Vagina (tissue), 2 donors: ENCODE data around the gene MBD3. TPM values are rescaled to one million over a fixed set of nuclear protein-coding genes. Genes with fewer than 3 reads are reported as not detected.

Source experiments
- DNase-seq, 2 donors: peaks; one replicate each; pipeline ENCODE4 v3.0.0-alpha.2; 2017; ENCODE audit errors: extremely low spot score in 2 of 2
- H3K27ac ChIP-seq: fragments of 200-600 bp; sonication (generic); one replicate; pipeline ENCODE4 v1.5.1; 2019
- H3K27me3 ChIP-seq: fragments of 200-600 bp; sonication (generic); one replicate; pipeline ENCODE4 v1.5.1; 2019
- H3K36me3 ChIP-seq, 2 donors: fragments of 200-600 bp; sonication (generic); one replicate each; pipeline ENCODE4 v1.5.1; 2017 to 2019
- H3K4me1 ChIP-seq: fragments of 200-600 bp; sonication (generic); one replicate; pipeline ENCODE4 v1.5.1; 2019
- H3K4me3 ChIP-seq, 2 donors: fragments of 200-600 bp; sonication (generic); 1 replicate in 1 of 2; 2 replicates in 1 of 2; pipeline ENCODE4 v1.5.1; 2016 to 2019
- H3K9me3 ChIP-seq: fragments of 200-600 bp; sonication (generic); one replicate; pipeline ENCODE4 v1.5.1; 2019
- POLR2A ChIP-seq, 2 donors: fragments of 450-650 bp; IDR thresholded peaks; one replicate each; pipeline ENCODE4 v1.6.1; 2017; ENCODE audit warnings: antibody characterized with exemption in 2 of 2, mild to moderate bottlenecking in 2 of 2, moderate library complexity in 2 of 2
- POLR2AphosphoS5 ChIP-seq, 2 donors: sonication (generic); formaldehyde crosslinking; IDR thresholded peaks; one replicate each; pipeline ENCODE4 v1.9.0; 2017; ENCODE audit warnings: antibody characterized with exemption in 2 of 2, mild to moderate bottlenecking in 2 of 2, low read depth in 1 of 2; ENCODE audit not compliant: insufficient read depth in 1 of 2
- intact Hi-C: fragments of 100-400 bp; cut with DNase I; formaldehyde crosslinking; loops from one replicate; pipeline ENCODE4 v1.15.1; 2023
- total RNA-seq: library from RNA; depleted of rRNA; stranded (reverse); fragments of >200 nt; gene quantifications from one replicate; pipeline ENCODE4 v1.2.3, GENCODE V29; 2016
- TF ChIP-seq, protein P1 (sequence below), 3 experiments: fragments of 450-650 bp in 2 of 3; fragments of 200-600 bp in 1 of 3; sonication (generic) in 1 of 3; IDR thresholded peaks; one replicate each; pipeline ENCODE4 v1.5.1; 2017 to 2019; ENCODE audit warnings: antibody characterized with exemption in 3 of 3, mild to moderate bottlenecking in 2 of 3, moderate library complexity in 2 of 3

Gene MBD3
- total RNA-seq, 1 donor from 2014 or later = 66.0 TPM

DNA sequence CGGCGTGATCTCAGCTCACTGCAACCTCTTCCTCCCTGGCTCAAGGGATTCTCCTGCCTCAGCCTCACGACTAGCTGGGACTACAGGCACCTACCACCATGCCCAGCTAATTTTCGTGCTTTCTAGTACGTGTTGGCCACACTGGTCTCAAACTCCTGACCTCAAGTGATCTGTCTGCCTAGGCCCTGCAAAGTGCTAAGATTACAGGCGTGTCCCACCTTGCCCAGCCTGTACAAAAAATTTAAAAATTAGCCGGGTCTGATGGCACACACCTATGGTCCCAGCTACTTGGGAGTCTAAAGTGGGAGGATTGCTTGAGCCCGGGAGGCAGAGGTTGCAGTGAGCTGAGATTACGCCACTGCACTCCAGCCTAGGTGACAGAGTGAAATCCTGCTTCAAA lies 19.9 kb downstream of the MBD3 start:
- TF ChIP-seq POLR2AphosphoS5 (IDR thresholded peaks at IDR 0.05; ENCODE audit: insufficient read depth in 1 of 2, low read depth in 1 of 2) (no peak), POLR2A (IDR thresholded peaks at IDR 0.05) (no peak)
- TF ChIP-seq, protein P1, sequence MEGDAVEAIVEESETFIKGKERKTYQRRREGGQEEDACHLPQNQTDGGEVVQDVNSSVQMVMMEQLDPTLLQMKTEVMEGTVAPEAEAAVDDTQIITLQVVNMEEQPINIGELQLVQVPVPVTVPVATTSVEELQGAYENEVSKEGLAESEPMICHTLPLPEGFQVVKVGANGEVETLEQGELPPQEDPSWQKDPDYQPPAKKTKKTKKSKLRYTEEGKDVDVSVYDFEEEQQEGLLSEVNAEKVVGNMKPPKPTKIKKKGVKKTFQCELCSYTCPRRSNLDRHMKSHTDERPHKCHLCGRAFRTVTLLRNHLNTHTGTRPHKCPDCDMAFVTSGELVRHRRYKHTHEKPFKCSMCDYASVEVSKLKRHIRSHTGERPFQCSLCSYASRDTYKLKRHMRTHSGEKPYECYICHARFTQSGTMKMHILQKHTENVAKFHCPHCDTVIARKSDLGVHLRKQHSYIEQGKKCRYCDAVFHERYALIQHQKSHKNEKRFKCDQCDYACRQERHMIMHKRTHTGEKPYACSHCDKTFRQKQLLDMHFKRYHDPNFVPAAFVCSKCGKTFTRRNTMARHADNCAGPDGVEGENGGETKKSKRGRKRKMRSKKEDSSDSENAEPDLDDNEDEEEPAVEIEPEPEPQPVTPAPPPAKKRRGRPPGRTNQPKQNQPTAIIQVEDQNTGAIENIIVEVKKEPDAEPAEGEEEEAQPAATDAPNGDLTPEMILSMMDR (IDR thresholded peaks at IDR 0.05) = no peak
- H3K9me3 ChIP-seq = no peaks in the 10 kb centered on the region
- H3K27ac ChIP-seq = no peak overlapping the region
- DNase-seq = no peak
- H3K4me1 ChIP-seq = peaks cover 5% of the 10 kb centered on the region
- H3K36me3 ChIP-seq = peaks cover 0 to 12% of the 10 kb centered on the region in 2 donors
- no peaks in the 10 kb centered on the region for H3K27me3 ChIP-seq
- intact Hi-C loops = no loop called here
- H3K4me3 ChIP-seq = no peak overlapping the region

DNA sequence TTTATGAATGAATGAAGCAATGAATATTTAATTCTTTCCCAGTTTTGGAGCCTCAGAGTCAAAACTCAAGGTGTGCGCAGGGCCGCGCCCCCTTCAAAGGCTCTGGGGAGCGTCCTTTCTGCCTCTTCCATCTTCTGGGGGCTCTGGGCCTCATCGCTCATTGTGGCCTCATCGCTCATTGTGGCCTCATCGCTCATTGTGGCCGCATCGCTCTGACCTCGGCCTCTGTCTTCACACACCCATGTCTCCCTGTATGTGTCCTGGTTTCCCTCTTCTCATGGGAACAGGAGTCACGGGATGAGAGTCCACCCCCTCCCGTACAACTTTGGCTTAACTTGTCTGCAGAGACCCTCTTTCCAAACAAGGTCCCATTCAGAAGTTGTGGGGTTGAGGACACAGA lies 21.3 kb downstream of the MBD3 start:
- no peaks in the 10 kb centered on the region for H3K9me3 ChIP-seq
- TF ChIP-seq, protein P1 (IDR thresholded peaks at IDR 0.05) = no peak
- no peak for TF ChIP-seq POLR2A (IDR thresholded peaks at IDR 0.05)
- intact Hi-C loops = no loop called here
- no peak for DNase-seq
- H3K27ac ChIP-seq = no peak overlapping the region
- H3K4me3 ChIP-seq = no peak overlapping the region
- H3K36me3 ChIP-seq = no peaks in the 10 kb centered on the region
- no peaks in the 10 kb centered on the region for H3K27me3 ChIP-seq
- H3K4me1 ChIP-seq = peaks cover 6% of the 10 kb centered on the region

DNA sequence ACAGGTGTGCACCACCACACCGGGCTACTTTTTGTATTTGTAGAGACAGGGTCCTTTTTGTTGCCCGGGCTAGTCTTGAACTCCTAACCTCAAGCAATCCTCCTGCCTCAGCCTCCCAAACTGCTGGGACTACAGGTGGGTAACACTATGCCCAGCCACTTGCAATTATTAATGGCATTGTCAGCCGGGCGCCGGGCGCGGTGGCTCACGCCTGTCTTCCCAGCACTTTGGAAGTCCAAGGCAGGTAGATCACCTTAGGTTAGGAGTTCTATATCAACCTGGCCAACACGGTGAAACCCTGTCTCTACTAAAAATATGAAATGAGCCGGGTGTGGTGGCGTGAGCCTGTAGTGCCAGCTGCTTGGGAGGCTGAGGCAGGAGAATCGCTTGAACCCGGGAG lies 21.8 kb downstream of the MBD3 start:
- Histone ChIP-seq H3K9me3 (no peaks in the 10 kb centered on the region), H3K36me3 (no peaks in the 10 kb centered on the region), H3K27me3 (no peaks in the 10 kb centered on the region), H3K4me1 (peaks cover 11% of the 10 kb centered on the region), H3K27ac (no peak overlapping the region), H3K4me3 (no peak overlapping the region)
- intact Hi-C loops = no loop called here
- TF ChIP-seq POLR2A (IDR thresholded peaks at IDR 0.05) = no peak
- TF ChIP-seq, protein P1 (IDR thresholded peaks at IDR 0.05) = no peak
- no peak for TF ChIP-seq POLR2AphosphoS5 (IDR thresholded peaks at IDR 0.05; ENCODE audit: insufficient read depth in 1 of 2, low read depth in 1 of 2)
- no peak for DNase-seq

DNA sequence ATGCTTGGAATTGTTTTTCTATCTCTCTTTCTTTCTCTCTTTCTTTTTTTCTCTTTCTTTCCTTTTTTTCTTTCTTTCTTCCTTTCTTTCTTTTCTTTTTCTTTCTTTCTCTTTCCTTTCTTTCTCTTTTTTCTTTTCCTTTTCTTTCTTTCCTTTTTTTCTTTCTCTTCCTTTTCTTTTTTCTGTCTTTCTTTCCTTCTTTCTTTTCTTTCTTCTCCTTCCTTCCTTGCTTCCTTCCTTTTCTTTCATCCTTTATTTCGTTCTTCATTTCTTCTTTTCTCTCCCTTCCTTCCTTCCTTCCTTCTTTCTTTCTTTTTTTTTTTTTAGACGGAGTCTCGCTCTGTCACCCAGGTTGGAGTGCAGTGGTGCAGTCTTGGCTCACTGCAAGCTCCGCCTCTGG lies 22.7 kb downstream of the MBD3 start:
- H3K4me3 ChIP-seq = no peak overlapping the region
- no peaks in the 10 kb centered on the region for H3K36me3 ChIP-seq
- no peak for DNase-seq
- intact Hi-C loops = no loop called here
- peaks cover 18% of the 10 kb centered on the region for H3K4me1 ChIP-seq
- TF ChIP-seq POLR2A (IDR thresholded peaks at IDR 0.05) (no peak), POLR2AphosphoS5 (IDR thresholded peaks at IDR 0.05; ENCODE audit: insufficient read depth in 1 of 2, low read depth in 1 of 2) (no peak)
- TF ChIP-seq, protein P1 (IDR thresholded peaks at IDR 0.05) = no peak
- H3K27me3 ChIP-seq = no peaks in the 10 kb centered on the region
- H3K27ac ChIP-seq = no peak overlapping the region
- no peaks in the 10 kb centered on the region for H3K9me3 ChIP-seq

DNA sequence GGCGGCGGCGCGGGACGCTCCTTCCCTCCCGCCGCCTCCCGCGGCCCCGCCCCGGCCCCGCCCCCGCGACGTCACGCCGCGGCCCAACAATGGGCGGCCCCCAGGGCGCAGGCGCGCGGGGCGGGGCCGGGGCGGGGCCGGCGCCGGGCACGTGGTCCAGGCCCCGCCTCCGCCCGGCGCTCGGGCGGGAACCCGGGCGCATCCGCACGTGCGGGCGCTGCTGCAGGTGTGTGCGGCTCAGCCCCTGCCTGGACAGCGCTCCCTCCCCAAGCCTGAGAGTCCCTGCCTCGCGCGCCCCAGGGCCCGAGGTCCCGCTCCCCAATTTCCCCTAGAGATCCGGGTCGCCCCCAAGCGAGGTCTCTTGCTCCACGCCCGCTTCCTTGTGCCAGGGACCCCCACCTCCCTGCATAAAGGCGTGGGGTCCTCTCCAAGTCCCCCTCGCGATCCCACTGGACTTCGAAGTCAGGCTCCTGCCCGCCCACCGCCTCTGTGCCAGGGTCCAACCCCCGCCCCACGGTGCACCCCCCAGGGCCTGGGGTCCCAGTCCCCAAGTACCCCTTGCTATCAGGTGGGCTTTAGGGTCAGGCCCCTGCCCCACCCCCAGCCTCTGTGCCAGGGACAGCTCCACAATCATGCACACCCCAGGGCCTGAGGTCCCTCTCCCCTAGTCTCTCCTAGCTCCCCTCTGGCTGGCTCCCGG lies 24.2 kb downstream of the MBD3 start, which contains the start of gene MEX3D:
TSS of gene MEX3D (minus strand) at position 6 of the 700 bp plus-strand sequence. CDS start 267 bp downstream, outside the sequence.
- Histone ChIP-seq H3K4me1 (peaks cover 18% of the 10 kb centered on the region), H3K36me3 (no peaks in the 10 kb centered on the region), H3K4me3 (peak within 1 kb of the TSS; percentile 49 to 74), H3K27ac (peak within 1 kb of the TSS; percentile 78), H3K9me3 (no peaks in the 10 kb centered on the region), H3K27me3 (no peaks in the 10 kb centered on the region)
- TF ChIP-seq POLR2AphosphoS5 (IDR thresholded peaks at IDR 0.05; ENCODE audit: insufficient read depth in 1 of 2, low read depth in 1 of 2) (no peak), POLR2A (IDR thresholded peaks at IDR 0.05) (no peak)
- TF ChIP-seq, protein P1 (IDR thresholded peaks at IDR 0.05) = no peak
- intact Hi-C loops = no loop called here
- no peak for DNase-seq
